HTERT RPE-1 (cell line): ENCODE results near the gene RPL39.
"Not testable (repeated sequence)": the region's sequence is repeated elsewhere in the genome, so short reads cannot be mapped to it uniquely, and the experiment has no call there.

Experiments used
- in situ Hi-C: fragments of 300-500 bp; cut with MboI; formaldehyde crosslinking; loops from 4 replicates; pipeline ENCODE4 v1.14.3; 2020; ENCODE audit warnings: low sequenced_read_pairs

Gene RPL39

DNA sequence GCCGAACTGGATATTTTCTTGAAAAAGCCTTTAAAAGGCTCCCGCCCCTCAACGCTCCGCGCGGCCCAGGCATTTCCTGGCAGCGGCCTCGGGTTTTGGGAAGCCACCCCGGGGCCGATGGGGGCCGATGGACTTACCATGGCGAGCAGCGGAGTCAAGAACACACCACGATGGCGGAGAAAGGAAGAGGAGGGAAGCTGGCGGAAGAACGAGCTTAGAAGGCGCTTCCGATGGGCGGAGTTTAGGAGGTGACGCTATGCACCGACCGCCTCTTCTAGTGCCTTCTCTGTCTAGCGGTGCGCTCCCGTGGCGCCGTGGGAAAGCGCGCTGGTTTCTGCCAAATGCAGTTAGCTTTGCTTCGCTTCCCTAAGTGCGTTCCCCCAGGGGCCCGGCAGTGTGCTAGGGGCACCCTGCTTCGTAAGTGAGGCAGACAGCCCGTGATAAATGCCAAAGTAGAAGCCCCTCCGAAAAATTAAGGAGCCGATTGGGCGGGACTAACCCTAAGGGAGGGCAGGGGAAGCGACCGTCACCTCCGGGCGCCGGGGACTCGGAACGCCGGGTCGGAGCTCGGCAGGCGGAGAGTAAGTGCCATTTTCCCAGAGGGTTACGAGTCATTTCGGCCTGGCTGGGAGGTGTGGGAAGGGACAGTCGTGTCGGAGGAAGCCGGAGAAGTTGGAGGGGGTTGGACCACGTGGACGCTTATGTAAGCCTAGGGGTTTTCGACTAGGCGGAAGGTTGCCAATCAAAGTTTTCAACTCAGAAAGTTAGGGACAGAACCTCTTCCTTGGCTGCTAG, at the start of gene RPL39:
RPL39 (minus strand) TSS at position 194 of the 795 bp plus-strand sequence; CDS start at position 140, 54 bp downstream.
- in situ Hi-C loops, result no loop called here

GRCh38 chrX:119833905-119834304, 42.5 kb upstream of the RPL39 start:
- in situ Hi-C loops, result no loop called here

GRCh38 chrX:119828446-119828845, 37.0 kb upstream of the RPL39 start:
- in situ Hi-C loops, result no loop called here

DNA sequence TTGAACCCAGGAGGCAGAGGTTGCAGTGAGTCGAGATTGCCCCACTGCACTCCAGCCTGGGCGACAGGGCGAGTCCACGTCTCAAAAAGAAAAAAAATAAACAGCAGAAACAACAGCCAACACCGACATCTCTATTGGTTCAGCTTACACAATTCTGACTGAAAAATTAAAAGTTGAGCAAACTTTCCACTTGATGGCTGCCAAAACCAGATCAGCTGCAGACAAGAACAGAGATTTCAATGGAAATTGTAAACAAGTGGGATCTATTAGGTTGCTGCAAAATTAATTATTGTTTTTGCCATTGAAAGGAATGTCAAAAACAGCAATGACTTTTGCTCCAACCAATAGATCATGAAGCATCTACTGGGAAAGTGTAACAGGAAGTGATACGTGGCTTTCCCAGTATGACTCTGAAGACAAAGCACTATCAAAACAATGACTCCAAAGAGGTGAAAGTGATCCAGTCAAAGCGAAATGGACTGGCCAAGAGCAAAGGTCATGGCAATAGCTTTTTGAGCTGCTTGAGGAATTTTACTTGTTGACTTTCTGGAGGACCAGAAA, 35.0 kb upstream of the RPL39 start:
- in situ Hi-C loops, result no loop called here

- in situ Hi-C loops, result not testable (repeated sequence)
Observed at GRCh38 chrX:119824221-119824620, 32.8 kb upstream of the RPL39 start.

- in situ Hi-C loops, result not testable (repeated sequence)
Observed at GRCh38 chrX:119821703-119822102, 30.3 kb upstream of the RPL39 start.

DNA sequence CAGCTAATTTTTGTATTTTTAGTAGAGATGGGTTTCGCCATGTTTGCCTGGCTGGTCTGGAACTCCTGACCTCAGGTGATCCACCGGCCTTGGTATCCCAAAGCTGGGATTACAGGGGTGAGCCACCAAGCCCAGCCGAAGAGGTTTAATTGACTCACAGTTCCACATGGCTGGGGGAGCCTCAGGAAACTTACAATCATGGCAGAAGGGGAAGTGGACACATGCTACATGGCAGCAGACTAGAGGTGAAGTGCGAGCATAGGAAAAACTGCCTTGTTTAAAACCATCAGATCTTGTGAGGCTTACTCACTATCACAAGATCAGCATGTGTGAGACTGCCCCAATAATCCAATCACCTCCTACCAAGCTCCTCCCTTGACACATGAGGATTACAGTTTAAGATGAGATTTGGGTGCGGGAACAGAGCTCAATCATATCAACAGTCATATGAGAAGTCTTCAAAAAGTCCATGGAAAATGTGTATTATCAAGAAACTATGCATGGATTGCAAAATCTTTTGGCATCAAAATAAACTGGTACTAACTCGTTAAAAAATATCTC, 25.8 kb upstream of the RPL39 start:
- in situ Hi-C loops, result no loop called here

DNA sequence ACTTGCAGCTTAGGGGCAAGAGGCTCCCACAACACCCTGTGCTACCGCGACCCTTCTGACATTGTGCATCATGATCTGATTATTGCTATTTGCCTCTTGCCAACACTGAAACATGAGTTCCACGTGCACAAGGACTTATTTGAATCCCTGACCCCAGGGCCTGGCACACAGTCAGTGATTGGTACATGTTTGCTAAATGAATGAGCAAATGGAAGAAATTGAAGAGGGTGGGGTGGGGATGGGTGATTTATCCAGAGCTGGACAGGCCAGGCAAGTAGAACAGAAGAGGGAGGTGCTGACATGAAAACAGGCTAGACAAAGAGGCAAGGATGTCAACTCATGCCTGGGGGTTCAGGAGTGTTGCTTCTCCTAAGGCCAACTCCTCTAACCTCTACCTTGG, 24.9 kb upstream of the RPL39 start:
- in situ Hi-C loops, result no loop called here

DNA sequence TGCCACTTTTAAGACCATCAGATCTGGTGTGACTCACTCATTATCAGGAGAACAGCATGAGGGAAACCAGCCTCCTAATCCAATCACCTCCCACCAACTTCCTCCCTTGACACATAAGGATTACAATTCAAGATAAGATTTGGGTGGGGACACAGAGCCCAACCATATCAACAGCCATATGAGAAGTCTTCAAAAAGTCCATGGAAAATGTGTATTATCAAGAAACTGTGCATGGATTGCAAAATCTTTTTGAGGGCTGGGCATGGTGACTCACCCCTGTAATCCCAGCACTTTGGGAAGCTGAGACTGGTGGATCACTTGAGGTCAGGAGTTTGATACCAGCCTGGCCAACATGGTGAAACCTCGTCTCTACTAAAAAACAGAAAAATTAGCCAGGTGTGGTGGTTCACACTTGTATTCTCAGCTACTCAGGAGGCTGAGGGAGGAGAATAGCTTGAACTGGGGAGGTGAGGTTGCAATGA, 17.8 kb upstream of the RPL39 start:
- in situ Hi-C loops, result no loop called here

DNA sequence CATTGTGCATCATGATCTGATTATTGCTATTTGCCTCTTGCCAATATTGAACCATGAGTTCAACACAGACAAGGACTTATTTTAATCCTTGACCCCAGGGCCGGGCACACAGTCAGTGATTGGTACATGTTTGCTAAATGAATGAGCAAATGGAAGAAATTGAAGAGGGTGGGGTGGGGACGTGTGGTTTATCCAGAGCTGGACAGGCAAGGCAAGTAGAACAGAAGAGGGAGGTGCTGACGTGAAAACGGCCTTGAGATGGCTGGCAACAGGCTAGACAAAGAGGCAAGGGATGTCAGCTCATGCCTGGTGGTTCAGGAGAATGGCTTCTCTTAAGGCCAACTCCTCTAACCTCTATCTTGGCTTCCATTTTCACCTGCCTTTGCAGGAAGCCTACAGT, 17.0 kb upstream of the RPL39 start:
- in situ Hi-C loops, result not testable (repeated sequence)

- in situ Hi-C loops, result no loop called here
Observed at GRCh38 chrX:119802546-119802945, 11.1 kb upstream of the RPL39 start.

GRCh38 chrX:119801253-119802221, 10.1 kb upstream of the RPL39 start:
- in situ Hi-C loops, result no loop called here

GRCh38 chrX:119790977-119791436, 423 bp downstream of the RPL39 start:
- in situ Hi-C loops, result no loop called here

DNA sequence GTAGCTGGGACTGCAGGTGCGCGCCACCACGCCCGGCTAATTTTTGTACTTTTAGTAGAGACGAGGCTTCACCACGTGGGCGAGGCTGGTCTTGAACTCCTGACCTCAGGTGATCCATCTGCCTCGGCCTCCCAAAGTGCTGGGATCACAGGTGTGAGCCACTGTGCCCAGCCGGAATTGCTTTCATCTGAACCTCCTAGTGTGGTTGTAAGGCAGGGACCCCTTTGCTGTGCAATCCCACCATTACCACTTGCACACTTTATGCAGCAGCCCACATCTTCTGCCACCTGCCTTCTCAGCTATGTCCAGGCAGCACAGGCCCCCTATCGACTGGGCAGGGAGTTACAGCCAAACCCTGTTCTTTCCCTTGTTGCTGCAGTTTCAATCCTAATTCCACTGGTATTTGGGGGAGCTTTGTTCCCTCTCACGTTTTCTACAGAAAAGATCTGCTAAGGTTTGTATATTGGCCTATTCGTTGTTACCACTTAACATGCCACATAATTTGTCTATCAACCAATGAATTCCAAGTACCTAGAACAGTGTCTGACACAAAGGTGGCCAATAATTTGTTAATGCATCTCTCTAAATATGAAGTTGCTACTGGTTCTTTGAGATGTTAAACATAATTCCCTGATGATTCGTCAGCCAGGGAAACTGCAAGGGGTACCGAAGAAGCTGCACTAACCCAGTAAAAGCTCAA, 6.5 kb downstream of the RPL39 start:
- in situ Hi-C loops, result no loop called here

DNA sequence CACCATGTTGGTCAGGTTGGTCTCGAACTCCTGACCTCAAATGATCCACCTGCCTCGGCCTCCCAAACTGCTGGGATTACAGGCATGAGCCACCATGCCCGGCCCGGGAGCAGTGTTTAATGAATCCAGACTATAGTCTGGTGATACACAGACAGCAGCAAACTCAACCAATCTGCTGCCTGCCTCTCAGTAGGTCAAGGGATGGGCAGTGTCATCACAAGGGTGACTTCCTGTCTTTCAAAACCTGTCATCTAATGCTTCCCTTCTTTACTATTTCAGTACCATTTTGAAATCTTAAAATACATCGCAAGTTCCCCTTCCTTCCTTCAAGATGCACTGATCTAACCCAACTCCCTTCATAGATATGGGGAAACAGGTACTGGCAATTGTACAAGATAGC, 8.4 kb downstream of the RPL39 start:
- in situ Hi-C loops, result no loop called here

DNA sequence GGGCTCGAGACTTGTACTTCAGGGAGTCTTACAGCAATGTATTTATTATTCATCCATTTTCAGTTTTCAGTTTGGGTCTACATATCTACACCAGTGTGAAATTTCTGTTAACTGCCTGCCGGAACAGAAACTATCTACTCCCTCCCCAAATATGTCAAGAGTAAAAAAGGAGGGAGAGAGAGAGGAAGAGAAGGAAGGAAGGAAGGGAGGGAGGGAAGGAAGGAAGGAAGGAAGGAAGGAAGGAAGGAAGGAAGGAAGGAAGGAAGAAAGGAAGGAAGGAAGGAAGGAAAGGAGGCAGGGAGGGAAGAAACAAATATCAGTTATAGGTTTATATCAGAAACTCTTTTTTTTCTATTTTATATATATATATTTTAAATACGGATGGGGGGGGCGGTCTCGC, 12.6 kb downstream of the RPL39 start:
- in situ Hi-C loops, result no loop called here

GRCh38 chrX:119775517-119776238, 15.8 kb downstream of the RPL39 start:
- in situ Hi-C loops, result no loop called here

DNA sequence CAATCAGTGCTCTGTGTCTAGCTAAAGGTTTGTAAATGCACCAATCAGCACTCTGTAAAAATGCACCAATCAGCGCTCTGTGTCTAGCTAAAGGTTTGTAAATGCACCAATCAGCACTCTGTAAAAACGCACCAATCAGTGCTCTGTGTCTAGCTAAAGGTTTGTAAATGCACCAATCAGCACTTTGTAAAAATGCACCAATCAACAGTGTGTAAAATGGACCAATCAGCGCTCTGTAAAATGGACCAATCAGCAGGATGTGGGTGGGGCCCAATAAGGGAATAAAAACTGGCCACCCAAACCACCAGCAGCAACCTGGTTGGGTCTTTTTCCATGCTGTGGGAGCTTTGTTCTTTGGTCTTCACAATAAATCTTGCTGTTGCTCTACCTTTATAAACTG, 22.0 kb downstream of the RPL39 start:
- in situ Hi-C loops, result not testable (repeated sequence)

- in situ Hi-C loops, result not testable (repeated sequence)
Observed at GRCh38 chrX:119768436-119768835, 23.0 kb downstream of the RPL39 start.
